IMR-90 (cell line): ENCODE data around the gene PHB1. TPM values are rescaled to one million over a fixed set of nuclear protein-coding genes. Genes with fewer than 3 reads are reported as not detected.

Experiments used
- ATAC-seq: fragments of 200-7000 bp; cut with Tn5 transposase; 2 replicates; pipeline ENCODE4 v1.9.1; 2020; ENCODE audit warnings: low read depth, mild to moderate bottlenecking, moderate library complexity
- BruUV-seq: library from RNA; stranded (reverse); fragments of 400-500 nt; replicated peaks from 2 replicates; lab custom pipeline; 2021; lab: Mats Ljungman, UMichigan
- CTCF ChIA-PET: fragments of 300-600 bp; formaldehyde crosslinking; extraction: SDS; loops from one replicate; lab custom pipeline; 2021; ENCODE audit warnings: antibody characterized with exemption; lab: Yijun Ruan, JAX
- POLR2A ChIA-PET: fragments of 300-600 bp; sonication (Branson Sonifier 250); formaldehyde crosslinking; loops from one replicate; lab custom pipeline; 2022; ENCODE audit warnings: antibody characterized with exemption; ENCODE audit not compliant: unreplicated experiment; lab: Charles Lee
- DNase-seq: peaks from one replicate; pipeline ENCODE4 v3.0.0; 2013
- H2AFZ ChIP-seq: replicated peaks from 2 replicates; pipeline ENCODE3; 2013; ENCODE audit warnings: low read length, mild to moderate bottlenecking; ENCODE audit not compliant: poor library complexity
- H2AK5ac ChIP-seq: 2 replicates; pipeline ENCODE4 v1.6.1; 2013; ENCODE audit warnings: low read depth, low read length, inconsistent platforms
- H2AK9ac ChIP-seq: replicated peaks from 2 replicates; pipeline ENCODE3; 2013; ENCODE audit warnings: mild to moderate bottlenecking, low read depth, low read length, moderate library complexity; ENCODE audit not compliant: poor library complexity
- H2BK120ac ChIP-seq: 2 replicates; pipeline ENCODE4 v1.6.1; 2013; ENCODE audit warnings: low read depth, low read length, inconsistent platforms
- H2BK15ac ChIP-seq: 3 replicates; pipeline ENCODE4 v1.6.1; 2013; ENCODE audit warnings: low read depth, low read length, inconsistent platforms
- H2BK20ac ChIP-seq: 2 replicates; pipeline ENCODE4 v1.6.1; 2013; ENCODE audit warnings: low read depth, mild to moderate bottlenecking, inconsistent platforms, low read length, moderate library complexity
- H2BK5ac ChIP-seq: 2 replicates; pipeline ENCODE4 v1.6.1; 2013; ENCODE audit warnings: mild to moderate bottlenecking, low read depth, low read length, inconsistent platforms; ENCODE audit not compliant: poor library complexity, severe bottlenecking
- H3K14ac ChIP-seq: replicated peaks from 2 replicates; pipeline ENCODE4 v1.6.1; 2013; ENCODE audit warnings: low read depth, low read length, inconsistent platforms
- H3K18ac ChIP-seq: 2 replicates; pipeline ENCODE4 v1.6.1; 2013; ENCODE audit warnings: low read depth, low read length, control low read depth
- H3K23ac ChIP-seq: 2 replicates; pipeline ENCODE4 v1.6.1; 2013; ENCODE audit warnings: low read depth, low read length, inconsistent platforms
- H3K27ac ChIP-seq: 2 replicates; pipeline ENCODE4 v1.5.1; 2013; ENCODE audit warnings: mild to moderate bottlenecking, control low read depth, low read length; ENCODE audit not compliant: insufficient read depth
- H3K27me3 ChIP-seq: 2 replicates; pipeline ENCODE4 v1.6.1; 2013; ENCODE audit warnings: low read length; ENCODE audit not compliant: control insufficient read depth, insufficient read depth
- H3K36me3 ChIP-seq: 2 replicates; pipeline ENCODE4 v1.6.1; 2013; ENCODE audit warnings: low read length, mixed read lengths; ENCODE audit not compliant: control insufficient read depth, insufficient read depth
- H3K4ac ChIP-seq: 2 replicates; pipeline ENCODE4 v1.6.1; 2013; ENCODE audit warnings: low read depth, low read length, inconsistent platforms
- H3K4me1 ChIP-seq: 2 replicates; pipeline ENCODE4 v1.6.1; 2013; ENCODE audit warnings: low read length, mixed read lengths; ENCODE audit not compliant: control insufficient read depth, insufficient read depth
- H3K4me2 ChIP-seq: 2 replicates; pipeline ENCODE4 v1.6.1; 2013; ENCODE audit warnings: low read depth, mild to moderate bottlenecking, control low read depth, low read length, moderate library complexity
- H3K4me3 ChIP-seq: 2 replicates; pipeline ENCODE4 v1.5.1; 2013; ENCODE audit warnings: low read depth, mild to moderate bottlenecking, control low read depth, low read length, moderate library complexity; ENCODE audit not compliant: insufficient read depth
- H3K56ac ChIP-seq: 2 replicates; pipeline ENCODE4 v1.6.1; 2013; ENCODE audit warnings: low read length, inconsistent platforms; ENCODE audit not compliant: insufficient read depth; ENCODE audit errors: extremely low read depth
- H3K79me1 ChIP-seq, 2 experiments: 2 replicates each; pipeline ENCODE4 v1.6.1; 2013; ENCODE audit warnings: low read length in 2 of 2, inconsistent platforms in 1 of 2, low read depth in 1 of 2
- H3K9ac ChIP-seq: 2 replicates; pipeline ENCODE4 v1.6.1; 2013; ENCODE audit warnings: low read depth, low read length, control low read depth
- H3K9me1 ChIP-seq: 2 replicates; pipeline ENCODE4 v1.6.1; 2013; ENCODE audit warnings: low read length, inconsistent platforms; ENCODE audit not compliant: insufficient read depth
- H3K9me3 ChIP-seq: 2 replicates; pipeline ENCODE4 v1.6.1; 2013; ENCODE audit warnings: low read length; ENCODE audit not compliant: control insufficient read depth, insufficient read depth
- H4K20me1 ChIP-seq: 2 replicates; pipeline ENCODE4 v1.6.1; 2013; ENCODE audit warnings: low read length, inconsistent platforms; ENCODE audit not compliant: insufficient read depth
- H4K5ac ChIP-seq: 2 replicates; pipeline ENCODE4 v1.6.1; 2013; ENCODE audit warnings: mild to moderate bottlenecking, low read depth, low read length, control low read depth
- H4K8ac ChIP-seq, 2 experiments: 2 replicates each; pipeline ENCODE4 v1.6.1; 2013; ENCODE audit warnings: low read depth in 2 of 2, low read length in 2 of 2, control low read depth in 1 of 2, inconsistent platforms in 1 of 2
- H4K91ac ChIP-seq: 2 replicates; pipeline ENCODE4 v1.6.1; 2013; ENCODE audit warnings: low read depth, low read length, inconsistent platforms; ENCODE audit not compliant: insufficient read depth
- CEBPB ChIP-seq: IDR thresholded peaks from 2 replicates; pipeline ENCODE4 v1.6.1; 2012; ENCODE audit warnings: low read depth, low read length, improper control_type of control experiment
- MAZ ChIP-seq: IDR thresholded peaks from 2 replicates; pipeline ENCODE4 v1.6.1; 2012; ENCODE audit warnings: low read depth, mild to moderate bottlenecking, low read length, improper control_type of control experiment, moderate library complexity, borderline replicate concordance
- RAD21 ChIP-seq: IDR thresholded peaks from 2 replicates; pipeline ENCODE4 v1.6.1; 2012; ENCODE audit warnings: low read length, improper control_type of control experiment
- WGBS, 2 experiments: methylation state at CpG; one replicate each; pipeline versions ENCODE4 v1.1.5 to v1.1.7; 2013; ENCODE audit warnings: missing lambda C conversion rate in 2 of 2; ENCODE audit not compliant: insufficient read length in 1 of 2; ENCODE audit errors: extremely low coverage in 2 of 2; 5-methylcytosine and 5-hydroxymethylcytosine counted together
- dilution Hi-C: fragments of 300-500 bp; cut with HindIII; formaldehyde crosslinking; loops from one replicate; pipeline ENCODE4 v1.14.3; 2018; ENCODE audit warnings: low sequenced_read_pairs; ENCODE audit not compliant: unreplicated experiment
- in situ Hi-C: fragments of 300-500 bp; cut with MboI; formaldehyde crosslinking; loops from 3 replicates; pipeline ENCODE4 v1.14.3; 2019; ENCODE audit warnings: low sequenced_read_pairs, inconsistent platforms, mixed read lengths
- intact Hi-C: fragments of 100-400 bp; cut with micrococcal nuclease; formaldehyde crosslinking; loops from 2 replicates; pipeline ENCODE4 v1.10.0; 2022
- polyA plus RNA-seq, 3 experiments: library from polyadenylated mRNA; depleted of rRNA; stranded (reverse); fragments of >200 nt; gene quantifications; 2 replicates each; pipeline ENCODE4 v1.2.3, GENCODE V29; 2012; ENCODE audit warnings: low replicate concordance in 1 of 3
- total RNA-seq: library from RNA; depleted of rRNA; stranded (reverse); fragments of >200 nt; gene quantifications from 2 replicates; pipeline ENCODE4 v1.2.3, GENCODE V29; 2012
- TF ChIP-seq, protein P1 (sequence below): conservative IDR thresholded peaks from 2 replicates; pipeline ENCODE4 v1.5.1; 2012; ENCODE audit warnings: mild to moderate bottlenecking, low read depth, low read length, improper control_type of control experiment

PHB1 gene
- total and polyA plus RNA-seq, 2 of the 4 experiments (the other 2 are of a cell fraction), result 283 to 294 TPM

GRCh38 chr17:49442041-49442440 is 27.4 kb upstream of the PHB1 start:
- in situ Hi-C loops, result no loop called here

More at GRCh38 chr17:49442041-49442440, 27.4 kb upstream of the PHB1 start:
- Histone ChIP-seq H4K5ac (no peak overlapping the region), H3K27me3 (peaks cover 74% of the 10 kb centered on the region), H2AK9ac (no peak overlapping the region), H3K79me1 (no peaks in the 10 kb centered on the region), H2BK15ac (no peak overlapping the region), H3K23ac (no peak overlapping the region), H2AFZ (no peak overlapping the region), H2BK5ac (no peak overlapping the region), H3K4me1 (peaks cover 3% of the 10 kb centered on the region; the same call in 1 of the 2 replicates), H3K4me3 (no peak overlapping the region), H3K56ac (no peak overlapping the region), H4K20me1 (no peaks in the 10 kb centered on the region), H3K18ac (no peak overlapping the region), H3K36me3 (no peaks in the 10 kb centered on the region), H3K4me2 (no peak overlapping the region), H3K9me3 (no peaks in the 10 kb centered on the region), H4K91ac (no peak overlapping the region), H3K14ac (no peak overlapping the region), H2BK20ac (no peak overlapping the region), H2AK5ac (no peak overlapping the region), H3K9ac (no peak overlapping the region), H3K9me1 (0 out of 2 replicates have a peak, but pooled peaks cover 2% of the 10 kb centered on the region), H4K8ac (no peak overlapping the region), H3K4ac (no peak overlapping the region), H3K27ac (no peak overlapping the region), H2BK120ac (no peak overlapping the region)
- ChIA-PET CTCF (no interaction called here), POLR2A (no interaction called here)
- ATAC-seq, result no peak
- TF ChIP-seq CEBPB (no peak), MAZ (no peak), RAD21 (no peak)
- TF ChIP-seq, protein P1, sequence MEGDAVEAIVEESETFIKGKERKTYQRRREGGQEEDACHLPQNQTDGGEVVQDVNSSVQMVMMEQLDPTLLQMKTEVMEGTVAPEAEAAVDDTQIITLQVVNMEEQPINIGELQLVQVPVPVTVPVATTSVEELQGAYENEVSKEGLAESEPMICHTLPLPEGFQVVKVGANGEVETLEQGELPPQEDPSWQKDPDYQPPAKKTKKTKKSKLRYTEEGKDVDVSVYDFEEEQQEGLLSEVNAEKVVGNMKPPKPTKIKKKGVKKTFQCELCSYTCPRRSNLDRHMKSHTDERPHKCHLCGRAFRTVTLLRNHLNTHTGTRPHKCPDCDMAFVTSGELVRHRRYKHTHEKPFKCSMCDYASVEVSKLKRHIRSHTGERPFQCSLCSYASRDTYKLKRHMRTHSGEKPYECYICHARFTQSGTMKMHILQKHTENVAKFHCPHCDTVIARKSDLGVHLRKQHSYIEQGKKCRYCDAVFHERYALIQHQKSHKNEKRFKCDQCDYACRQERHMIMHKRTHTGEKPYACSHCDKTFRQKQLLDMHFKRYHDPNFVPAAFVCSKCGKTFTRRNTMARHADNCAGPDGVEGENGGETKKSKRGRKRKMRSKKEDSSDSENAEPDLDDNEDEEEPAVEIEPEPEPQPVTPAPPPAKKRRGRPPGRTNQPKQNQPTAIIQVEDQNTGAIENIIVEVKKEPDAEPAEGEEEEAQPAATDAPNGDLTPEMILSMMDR, result no peak
- no TSS peak for BruUV-seq
- WGBS, 2 experiments, result 57% methylated on average over 3 of the region's 9 CpGs; no CpG with 5 or more reads in 1 of the 2 experiments
- DNase-seq, result no peak
- intact Hi-C loops (no loop called here), dilution Hi-C loops (no loop called here)
